ENCODE data around the gene MAP3K20.

Gene MAP3K20

GRCh38 chr2:173075781-173076580, at the start of gene MAP3K20:
Gene MAP3K20 (plus strand): TSS chr2:173075846. CDS start chr2:173091032, 15,186 bp downstream.
- peak; percentile 19 to 67 for DNase-seq

GRCh38 chr2:173026479-173026878, 49.2 kb upstream of the MAP3K20 start:
- DNase-seq = no peak

GRCh38 chr2:173027181-173028128, 48.2 kb upstream of the MAP3K20 start:
- peak; percentile 13 to 72 for DNase-seq

GRCh38 chr2:173028141-173028540, 47.5 kb upstream of the MAP3K20 start:
- DNase-seq = no peak

GRCh38 chr2:173028671-173029070, 47.0 kb upstream of the MAP3K20 start:
- no peak for DNase-seq

- no peak for DNase-seq
Observed at GRCh38 chr2:173030561-173031490, 44.8 kb upstream of the MAP3K20 start.

GRCh38 chr2:173032032-173032431, 43.6 kb upstream of the MAP3K20 start:
- DNase-seq = no peak

GRCh38 chr2:173033084-173033483, 42.6 kb upstream of the MAP3K20 start:
- no peak for DNase-seq

- no peak for DNase-seq
Observed at GRCh38 chr2:173034143-173034542, 41.5 kb upstream of the MAP3K20 start.

GRCh38 chr2:173037245-173038120, 38.2 kb upstream of the MAP3K20 start:
- DNase-seq = peak; percentile 36 to 49

- peak in 1 of 2 experiments; percentile 22 for DNase-seq
Observed at GRCh38 chr2:173038257-173038656, 37.4 kb upstream of the MAP3K20 start.

GRCh38 chr2:173040729-173041128, 34.9 kb upstream of the MAP3K20 start:
- DNase-seq = peak in 1 of 2 experiments; percentile 46

GRCh38 chr2:173043476-173043875, 32.2 kb upstream of the MAP3K20 start:
- DNase-seq = no peak

GRCh38 chr2:173043897-173044519, 31.6 kb upstream of the MAP3K20 start:
- no peak for DNase-seq

GRCh38 chr2:173044686-173045085, 31.0 kb upstream of the MAP3K20 start:
- no peak for DNase-seq

GRCh38 chr2:173045181-173045580, 30.5 kb upstream of the MAP3K20 start:
- DNase-seq = no peak

- peak in 1 of 2 experiments; percentile 10 for DNase-seq
Observed at GRCh38 chr2:173048522-173048896, 27.1 kb upstream of the MAP3K20 start.

- DNase-seq = peak; percentile 59 to 84
Observed at GRCh38 chr2:173048897-173049661, 26.6 kb upstream of the MAP3K20 start.

- DNase-seq = no peak
Observed at GRCh38 chr2:173049831-173050230, 25.8 kb upstream of the MAP3K20 start.

GRCh38 chr2:173050684-173051083, 25.0 kb upstream of the MAP3K20 start:
- DNase-seq = no peak
